Pancreas (tissue), 10 donors: ENCODE measurements around the gene TMEM101. TPM values are rescaled to one million over a fixed set of nuclear protein-coding genes. Genes with fewer than 3 reads are reported as not detected.
A peak's percentile ranks its signal among the peaks of the same experiment; 100 is the strongest.

Experiments
- ATAC-seq, 4 donors: fragments of 200-7000 bp; cut with Tn5 transposase; one replicate each; pipeline versions ENCODE4 v1.8.0 to v1.9.1; 2020; ENCODE audit warnings: mild to moderate bottlenecking in 4 of 4, moderate library complexity in 4 of 4
- DNase-seq, 6 donors: peaks; one replicate each; pipeline ENCODE4 v3.0.0-alpha.2; 2020
- FAIRE-seq: peaks from 2 replicates; lab custom pipeline; 2012; peaks lifted over from hg19 to GRCh38; lab: Jason Lieb, UNC
- H3K27ac ChIP-seq, 4 donors: fragments of 200-600 bp; sonication (generic); 1 replicate in 3 of 4; 2 replicates in 1 of 4; pipeline versions ENCODE4 v1.5.0 to v1.8.0; 2020
- H3K27me3 ChIP-seq, 4 donors: fragments of 200-600 bp; one replicate each; pipeline ENCODE4 v1.8.0; 2021
- H3K36me3 ChIP-seq, 3 donors: fragments of 200-600 bp; sonication (generic) in 1 of 3; one replicate each; pipeline versions ENCODE4 v1.5.0 to v1.8.0; 2020 to 2021
- H3K4me1 ChIP-seq, 3 donors: fragments of 200-600 bp; one replicate each; pipeline ENCODE4 v1.8.0; 2021
- H3K4me3 ChIP-seq, 4 donors: fragments of 200-600 bp; sonication (generic) in 2 of 4; one replicate each; pipeline versions ENCODE4 v1.5.0 to v1.8.0; 2020 to 2021
- H3K9me3 ChIP-seq, 4 donors: fragments of 200-600 bp; one replicate each; pipeline ENCODE4 v1.8.0; 2021
- WGBS, 2 donors: extraction: QIAGEN DNeasy Blood & Tissue Kit; methylation state at CpG; one replicate each; pipeline ENCODE4 v1.1.7; 2013; 5-methylcytosine and 5-hydroxymethylcytosine counted together
- intact Hi-C, 3 donors: fragments of 100-400 bp; cut with DNase I; formaldehyde crosslinking; loops; one replicate each; pipeline versions ENCODE4 v1.11.1 to v1.14.2; 2022
- polyA plus RNA-seq, 2 donors: library from polyadenylated mRNA; stranded (reverse); fragments of 200-250 nt; gene quantifications; one replicate each; pipeline ENCODE4 v1.2.3, GENCODE V29; 2013
- total RNA-seq, 6 donors: library from RNA; stranded (reverse); fragmentation: NEBNext Ultra II Directional in 4 of 6; extraction: Animal tissue kit (Norgen Biotek cat#: 25700) in 4 of 6; gene quantifications; one replicate each; pipeline versions ENCODE4 v1.2.1 to v1.2.4, GENCODE V29; 2021 to 2023
- TF ChIP-seq, protein P1 (sequence below), 4 donors: fragments of 200-600 bp; sonication (generic) in 3 of 4; IDR thresholded peaks; one replicate each; pipeline versions ENCODE4 v1.5.0 to v1.8.0; 2021; ENCODE audit warnings: antibody characterized with exemption in 4 of 4
- donor health status: healthy with polysubstance abuse.
- donor health status: DM: no; HTN: no; CAD: no; lungs with moderate emphysema.
- donor health status: DM: no; HTN: no; CAD: no.
- donor health status: control.
- donor health status: control.
- donor health status: Bipolar disorder and iron deficiency.
- donor health status: DM: yes; HTN: yes; CAD: no.
- donor health status: DM: no; HTN: no; CAD: no.
- donor health status: DM: no; HTN: no; CAD: no.
- donor health status: DM: yes; HTN: yes; CAD: no.

The TMEM101 gene
- total and polyA plus RNA-seq, 8 donors, result 14.4 to 22.7 (median 19.6) TPM

DNA sequence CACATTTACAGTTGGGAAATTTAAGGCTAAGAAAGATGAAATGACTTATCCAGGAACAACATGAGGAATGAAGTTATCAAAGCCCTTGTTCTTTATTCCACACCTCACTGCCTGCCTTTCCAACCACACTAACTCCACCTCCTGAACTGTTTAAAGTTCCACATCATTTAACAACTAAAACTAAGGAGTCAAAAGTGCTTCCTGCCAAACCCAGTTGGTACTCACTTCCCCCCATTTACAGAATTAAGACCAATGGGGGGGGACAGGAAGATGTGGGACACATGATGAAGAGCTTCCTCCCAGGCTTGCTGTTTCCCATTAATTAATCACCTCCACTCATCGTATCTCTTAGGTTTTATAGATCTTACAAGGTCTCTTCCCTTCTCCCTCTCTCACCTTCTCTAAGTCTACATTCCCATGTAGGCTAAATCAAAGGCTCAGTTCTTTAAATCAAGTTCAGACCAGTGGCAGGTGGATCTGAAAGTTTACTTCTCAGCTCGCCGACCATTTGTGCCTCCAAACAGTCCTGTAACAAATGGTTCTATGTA is 19.2 kb upstream of the TMEM101 start:
- no peak for FAIRE-seq
- Histone ChIP-seq H3K27ac (no peak overlapping the region), H3K36me3 (peaks cover 4 to 24% (median 5%) of the 10 kb centered on the region in 3 donors), H3K4me3 (no peak overlapping the region), H3K9me3 (no peaks in the 10 kb centered on the region), H3K27me3 (no peaks in the 10 kb centered on the region), H3K4me1 (no peaks in the 10 kb centered on the region)
- no peak for ATAC-seq
- intact Hi-C loops, result no loop called here
- DNase-seq, result no peak
- WGBS, 2 donors, result 65 to 69% methylated on average over 3 of the region's 3 CpGs
- TF ChIP-seq, protein P1, sequence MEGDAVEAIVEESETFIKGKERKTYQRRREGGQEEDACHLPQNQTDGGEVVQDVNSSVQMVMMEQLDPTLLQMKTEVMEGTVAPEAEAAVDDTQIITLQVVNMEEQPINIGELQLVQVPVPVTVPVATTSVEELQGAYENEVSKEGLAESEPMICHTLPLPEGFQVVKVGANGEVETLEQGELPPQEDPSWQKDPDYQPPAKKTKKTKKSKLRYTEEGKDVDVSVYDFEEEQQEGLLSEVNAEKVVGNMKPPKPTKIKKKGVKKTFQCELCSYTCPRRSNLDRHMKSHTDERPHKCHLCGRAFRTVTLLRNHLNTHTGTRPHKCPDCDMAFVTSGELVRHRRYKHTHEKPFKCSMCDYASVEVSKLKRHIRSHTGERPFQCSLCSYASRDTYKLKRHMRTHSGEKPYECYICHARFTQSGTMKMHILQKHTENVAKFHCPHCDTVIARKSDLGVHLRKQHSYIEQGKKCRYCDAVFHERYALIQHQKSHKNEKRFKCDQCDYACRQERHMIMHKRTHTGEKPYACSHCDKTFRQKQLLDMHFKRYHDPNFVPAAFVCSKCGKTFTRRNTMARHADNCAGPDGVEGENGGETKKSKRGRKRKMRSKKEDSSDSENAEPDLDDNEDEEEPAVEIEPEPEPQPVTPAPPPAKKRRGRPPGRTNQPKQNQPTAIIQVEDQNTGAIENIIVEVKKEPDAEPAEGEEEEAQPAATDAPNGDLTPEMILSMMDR (IDR thresholded peaks at IDR 0.05), result no peak

DNA sequence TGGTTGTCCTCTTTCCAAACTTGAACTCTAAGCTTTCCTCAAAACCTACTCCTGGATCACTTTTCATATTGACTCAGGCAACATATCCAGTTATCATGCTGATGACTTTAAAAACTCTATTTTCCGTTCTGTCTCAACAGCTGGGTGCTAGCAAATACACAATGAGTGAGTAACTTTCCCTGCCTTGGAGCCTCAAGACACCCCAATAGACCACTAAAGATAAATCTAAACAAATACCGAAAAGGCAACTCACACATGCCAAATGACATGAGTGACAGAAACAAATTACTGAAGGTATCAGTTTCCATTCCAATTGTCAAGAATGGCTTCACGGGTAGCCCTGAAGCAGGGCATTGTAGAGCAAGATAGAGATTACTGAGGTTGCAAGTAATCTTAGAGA is 15.7 kb upstream of the TMEM101 start:
- no peak overlapping the region for H3K4me3 ChIP-seq
- intact Hi-C loops, result no loop called here
- ATAC-seq (no peak), FAIRE-seq (no peak), DNase-seq (no peak)
- H3K27ac ChIP-seq, result no peak overlapping the region
- no peaks in the 10 kb centered on the region for H3K9me3 ChIP-seq
- H3K27me3 ChIP-seq, result no peaks in the 10 kb centered on the region
- peaks cover 0 to 8% (median 0%) of the 10 kb centered on the region in 3 donors for H3K36me3 ChIP-seq
- TF ChIP-seq, protein P1 (IDR thresholded peaks at IDR 0.05), result no peak
- 88 to 91% methylated on average over 3 of the region's 3 CpGs for WGBS, 2 donors
- H3K4me1 ChIP-seq, result no peaks in the 10 kb centered on the region

DNA sequence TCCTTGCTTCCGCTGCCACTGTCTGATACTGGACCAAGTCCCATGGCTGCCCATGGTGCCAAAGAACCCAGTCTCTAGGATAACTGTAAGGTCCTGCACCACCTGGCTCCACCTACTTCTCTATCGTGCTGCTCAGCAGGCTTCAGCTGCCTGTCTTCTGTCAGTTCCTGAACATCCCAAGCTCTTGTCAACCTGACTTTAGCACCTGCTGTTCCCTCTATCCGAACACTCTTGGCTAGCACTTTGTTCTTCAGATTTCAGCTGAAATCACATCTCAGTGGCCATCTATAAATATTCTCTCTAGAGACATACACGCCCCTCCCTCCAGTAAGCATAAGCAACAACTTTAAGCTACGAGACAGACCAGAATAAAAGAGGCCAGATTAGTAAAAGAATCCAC is 15.0 kb upstream of the TMEM101 start:
- Histone ChIP-seq H3K27me3 (no peaks in the 10 kb centered on the region), H3K27ac (no peak overlapping the region), H3K9me3 (no peaks in the 10 kb centered on the region), H3K36me3 (peaks cover 0 to 8% (median 0%) of the 10 kb centered on the region in 3 donors), H3K4me1 (no peaks in the 10 kb centered on the region), H3K4me3 (no peak overlapping the region)
- ATAC-seq (no peak), DNase-seq (no peak), FAIRE-seq (no peak)
- TF ChIP-seq, protein P1 (IDR thresholded peaks at IDR 0.05), result no peak
- WGBS, 2 donors, result 87 to 92% methylated on average over 5 of the region's 5 CpGs
- intact Hi-C loops, result no loop called here

DNA sequence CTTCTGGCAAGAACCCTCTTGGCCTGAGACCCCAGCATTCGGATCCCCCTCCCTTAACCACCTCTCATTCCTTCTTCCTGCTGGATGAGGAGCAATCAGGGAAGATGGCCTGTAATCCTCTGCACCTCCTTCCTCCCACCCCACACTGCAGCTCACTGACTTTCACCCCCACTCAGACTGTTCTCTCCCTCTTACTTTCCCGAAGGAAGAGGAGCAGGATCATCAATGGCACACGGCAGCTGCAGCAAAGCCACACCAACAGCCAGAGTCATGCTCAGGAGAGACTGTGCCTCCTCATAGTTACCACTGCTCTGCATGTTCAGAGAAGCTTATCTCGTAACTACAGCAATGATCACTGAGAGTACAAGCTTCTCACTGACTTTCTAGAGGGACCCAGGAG is 10.1 kb upstream of the TMEM101 start:
- H3K4me3 ChIP-seq, result no peak overlapping the region
- H3K4me1 ChIP-seq, result no peaks in the 10 kb centered on the region
- H3K27ac ChIP-seq, result no peak overlapping the region
- 87 to 94% methylated on average over 4 of the region's 4 CpGs for WGBS, 2 donors
- H3K9me3 ChIP-seq, result no peaks in the 10 kb centered on the region
- no peaks in the 10 kb centered on the region for H3K27me3 ChIP-seq
- FAIRE-seq (no peak), DNase-seq (no peak), ATAC-seq (no peak)
- no peaks in the 10 kb centered on the region for H3K36me3 ChIP-seq
- intact Hi-C loops, result no loop called here
- TF ChIP-seq, protein P1 (IDR thresholded peaks at IDR 0.05), result no peak

DNA sequence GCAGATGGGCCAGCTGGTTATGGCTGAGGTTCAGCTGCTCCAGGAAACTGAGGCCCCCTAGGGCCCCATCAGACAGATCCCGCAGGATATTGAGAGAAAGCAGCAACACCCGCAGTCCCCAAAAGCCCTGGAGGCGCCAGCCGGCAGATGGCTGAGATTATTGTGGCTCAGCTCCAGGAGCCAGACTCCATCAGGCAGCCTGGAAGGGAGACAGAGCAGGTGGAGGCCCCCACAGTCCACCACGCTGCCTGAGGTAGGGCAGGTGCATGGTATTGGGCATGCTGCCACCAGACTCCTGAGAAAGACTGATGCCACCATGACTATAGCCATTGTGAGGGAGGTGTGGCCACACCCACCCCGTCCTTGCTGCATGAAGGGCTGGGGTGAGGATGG is 9.5 kb upstream of the TMEM101 start:
- 64 to 80% methylated on average over 6 of the region's 6 CpGs for WGBS, 2 donors
- Histone ChIP-seq H3K27me3 (no peaks in the 10 kb centered on the region), H3K9me3 (no peaks in the 10 kb centered on the region), H3K4me1 (no peaks in the 10 kb centered on the region), H3K27ac (no peak overlapping the region), H3K4me3 (no peak overlapping the region), H3K36me3 (no peaks in the 10 kb centered on the region)
- DNase-seq, result no peak
- ATAC-seq, result peak in 2 of 4 donors; percentile 44 to 47
- TF ChIP-seq, protein P1 (IDR thresholded peaks at IDR 0.05), result no peak
- intact Hi-C loops, result no loop called here
- no peak for FAIRE-seq
